PFSK-1 (cell line): ENCODE results near the gene SLC8A1.

Experiments
- POLR2AphosphoS5 ChIP-seq: IDR thresholded peaks from 2 replicates; pipeline ENCODE4 v1.6.1; 2012; ENCODE audit warnings: low read depth, mild to moderate bottlenecking, control low read depth, low read length, moderate library complexity
- TF ChIP-seq, protein P1 (sequence below), 2 experiments: IDR thresholded peaks; 2 replicates each; pipeline versions ENCODE4 v1.6.1 to v1.8.0; 2011 to 2012; ENCODE audit warnings: low read depth in 2 of 2, low read length in 2 of 2, control low read depth in 1 of 2, inconsistent platforms in 1 of 2, mild to moderate bottlenecking in 1 of 2, moderate library complexity in 1 of 2; ENCODE audit not compliant: insufficient read depth in 1 of 2

DNA sequence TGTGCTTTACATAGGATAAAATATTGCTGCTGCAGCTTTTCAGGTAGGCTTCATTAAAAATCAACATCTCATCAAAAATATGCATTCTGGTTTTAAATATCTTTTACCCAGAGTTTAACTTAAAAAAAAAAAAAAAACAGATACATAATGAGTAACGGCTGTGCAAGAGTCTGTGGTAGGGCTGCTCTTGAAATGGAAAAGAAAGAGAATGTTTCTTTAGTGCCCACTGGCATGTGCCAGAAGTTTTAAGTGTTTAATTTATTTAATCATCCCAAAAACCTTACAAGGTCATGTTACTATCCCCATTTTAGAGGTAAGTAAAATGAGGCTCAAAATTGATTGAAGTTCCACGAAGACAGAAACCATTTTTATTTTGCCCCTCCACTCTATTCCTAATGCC is 92.1 kb downstream of the SLC8A1 start:
- TF ChIP-seq, protein P1, sequence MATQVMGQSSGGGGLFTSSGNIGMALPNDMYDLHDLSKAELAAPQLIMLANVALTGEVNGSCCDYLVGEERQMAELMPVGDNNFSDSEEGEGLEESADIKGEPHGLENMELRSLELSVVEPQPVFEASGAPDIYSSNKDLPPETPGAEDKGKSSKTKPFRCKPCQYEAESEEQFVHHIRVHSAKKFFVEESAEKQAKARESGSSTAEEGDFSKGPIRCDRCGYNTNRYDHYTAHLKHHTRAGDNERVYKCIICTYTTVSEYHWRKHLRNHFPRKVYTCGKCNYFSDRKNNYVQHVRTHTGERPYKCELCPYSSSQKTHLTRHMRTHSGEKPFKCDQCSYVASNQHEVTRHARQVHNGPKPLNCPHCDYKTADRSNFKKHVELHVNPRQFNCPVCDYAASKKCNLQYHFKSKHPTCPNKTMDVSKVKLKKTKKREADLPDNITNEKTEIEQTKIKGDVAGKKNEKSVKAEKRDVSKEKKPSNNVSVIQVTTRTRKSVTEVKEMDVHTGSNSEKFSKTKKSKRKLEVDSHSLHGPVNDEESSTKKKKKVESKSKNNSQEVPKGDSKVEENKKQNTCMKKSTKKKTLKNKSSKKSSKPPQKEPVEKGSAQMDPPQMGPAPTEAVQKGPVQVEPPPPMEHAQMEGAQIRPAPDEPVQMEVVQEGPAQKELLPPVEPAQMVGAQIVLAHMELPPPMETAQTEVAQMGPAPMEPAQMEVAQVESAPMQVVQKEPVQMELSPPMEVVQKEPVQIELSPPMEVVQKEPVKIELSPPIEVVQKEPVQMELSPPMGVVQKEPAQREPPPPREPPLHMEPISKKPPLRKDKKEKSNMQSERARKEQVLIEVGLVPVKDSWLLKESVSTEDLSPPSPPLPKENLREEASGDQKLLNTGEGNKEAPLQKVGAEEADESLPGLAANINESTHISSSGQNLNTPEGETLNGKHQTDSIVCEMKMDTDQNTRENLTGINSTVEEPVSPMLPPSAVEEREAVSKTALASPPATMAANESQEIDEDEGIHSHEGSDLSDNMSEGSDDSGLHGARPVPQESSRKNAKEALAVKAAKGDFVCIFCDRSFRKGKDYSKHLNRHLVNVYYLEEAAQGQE (IDR thresholded peaks at IDR 0.05; ENCODE audit: insufficient read depth in 1 of 2, low read depth in 2 of 2, low read length in 2 of 2), result no peak
- no peak for TF ChIP-seq POLR2AphosphoS5
